KBM-7 (cell line): Measurements from ENCODE around the gene NOC4L.
"Not testable (repeated sequence)": the region's sequence is repeated elsewhere in the genome, so short reads cannot be mapped to it uniquely, and the experiment has no call there.

Source experiments
- DNase-seq: peaks from one replicate; pipeline ENCODE4 v3.0.0-alpha.2; 2015
- in situ Hi-C: fragments of 300-500 bp; cut with MboI; formaldehyde crosslinking; loops from 2 replicates; pipeline ENCODE4 v1.14.3; 2020; ENCODE audit warnings: low sequenced_read_pairs, low pct_unique_long_range_greater_than_20kb, mixed read lengths

NOC4L gene

DNA sequence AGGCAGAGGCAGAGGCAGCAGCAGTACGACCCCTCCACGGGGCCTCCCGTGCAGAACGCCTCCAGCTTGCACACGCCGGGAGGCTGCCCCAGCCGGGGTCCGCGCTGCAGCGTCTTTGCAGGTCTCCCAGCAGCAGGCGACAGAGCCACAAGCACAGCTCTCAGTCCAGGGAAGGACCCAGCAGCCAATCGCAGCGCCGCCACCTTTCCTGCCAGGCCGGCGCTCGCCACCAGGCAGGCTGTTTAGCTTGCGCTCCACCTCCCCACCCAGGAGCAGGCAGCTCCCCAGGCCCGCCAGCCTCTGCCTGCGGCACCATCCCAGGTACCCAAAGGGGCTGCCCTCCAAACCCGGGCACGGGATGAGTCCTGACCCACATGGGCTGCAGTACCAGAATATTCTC lies 25.4 kb upstream of the NOC4L start:
- in situ Hi-C loops: no loop called here
- no peak for DNase-seq

DNA sequence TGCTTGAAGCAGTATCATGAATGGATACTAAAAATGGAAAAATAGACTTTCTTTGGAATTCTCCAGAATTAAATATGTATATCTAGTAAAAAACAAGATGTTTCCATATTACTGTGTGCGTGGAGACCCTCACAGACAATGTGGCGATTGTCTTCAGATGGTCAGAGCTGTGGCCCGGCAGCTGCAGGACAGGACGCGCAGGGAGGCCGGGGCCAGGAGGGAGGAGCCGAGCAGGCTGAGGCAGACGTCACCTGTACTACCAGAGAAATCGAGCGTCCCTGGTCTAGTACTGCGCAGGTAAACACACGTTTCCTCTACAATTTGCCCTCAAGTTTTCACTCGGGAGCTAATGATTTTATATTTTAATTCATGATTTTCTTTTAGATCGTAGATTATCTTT lies 23.0 kb upstream of the NOC4L start:
- in situ Hi-C loops: no loop called here
- DNase-seq: no peak

DNA sequence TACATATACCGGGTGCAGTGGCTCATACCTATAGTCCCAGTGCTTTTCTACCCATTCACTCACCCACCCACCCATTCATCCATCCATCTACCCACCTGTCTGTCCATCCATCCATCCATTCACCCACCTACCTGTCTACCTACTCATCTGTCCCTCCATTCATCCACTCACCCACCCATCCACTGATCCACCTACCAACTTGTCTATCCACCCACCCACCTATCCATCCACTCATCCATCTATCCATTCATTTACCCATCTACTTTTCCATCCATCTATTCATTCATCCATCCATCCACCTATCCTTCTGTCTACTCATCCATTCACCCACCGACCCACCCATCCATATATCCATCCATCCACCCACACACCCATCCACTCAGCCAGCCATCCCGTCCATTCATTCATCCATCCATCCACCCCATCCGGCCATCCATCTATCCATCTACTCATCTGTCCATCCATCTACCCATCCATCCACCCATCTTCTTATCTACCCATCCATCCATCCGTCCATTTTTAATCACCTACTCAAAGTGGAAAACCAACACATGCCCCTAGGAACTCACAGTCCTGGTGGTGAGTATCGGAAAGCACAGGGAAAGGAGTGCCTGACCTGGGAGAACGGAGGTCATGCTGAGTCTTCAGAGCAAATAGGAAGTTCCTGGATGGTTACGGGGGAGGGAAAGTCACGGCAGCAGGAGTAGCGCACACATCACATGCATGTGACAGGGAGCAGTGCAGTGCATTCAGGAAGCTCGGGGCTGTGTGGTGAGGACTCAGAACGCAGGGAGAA lies 20.1 kb upstream of the NOC4L start:
- DNase-seq: no peak
- in situ Hi-C loops: no loop called here

DNA sequence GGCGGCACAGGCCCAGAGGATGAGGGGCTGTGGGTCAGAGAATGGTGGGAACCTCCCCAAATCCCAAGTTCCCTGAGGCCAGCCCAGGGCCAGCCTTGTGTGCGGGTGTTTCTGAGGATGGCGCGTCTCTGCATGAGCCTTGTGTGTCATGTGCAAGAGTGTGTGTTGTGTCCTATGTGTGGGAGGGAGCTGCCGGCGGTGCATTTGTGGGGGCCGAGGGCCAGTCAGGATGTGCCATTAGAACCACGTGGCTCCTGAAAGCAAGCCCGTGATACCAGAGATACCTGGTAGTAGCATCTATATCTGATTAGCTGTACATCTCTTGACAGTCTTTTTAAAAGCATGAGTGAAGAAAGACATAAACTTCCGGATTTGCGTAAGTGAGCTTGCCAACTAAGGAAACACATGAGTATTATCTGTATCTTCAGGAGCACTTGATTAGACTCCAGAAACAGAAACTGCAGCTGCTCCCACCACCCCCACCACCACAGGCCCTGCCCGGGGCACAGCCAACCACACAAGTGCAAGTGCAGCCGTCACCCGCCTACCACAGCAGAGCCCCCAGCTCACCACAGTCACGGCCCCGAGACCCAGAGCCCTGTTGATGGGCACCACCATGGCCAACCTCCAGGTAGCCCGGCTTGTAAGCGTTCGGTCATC lies 19.4 kb upstream of the NOC4L start:
- in situ Hi-C loops: no loop called here
- no peak for DNase-seq

DNA sequence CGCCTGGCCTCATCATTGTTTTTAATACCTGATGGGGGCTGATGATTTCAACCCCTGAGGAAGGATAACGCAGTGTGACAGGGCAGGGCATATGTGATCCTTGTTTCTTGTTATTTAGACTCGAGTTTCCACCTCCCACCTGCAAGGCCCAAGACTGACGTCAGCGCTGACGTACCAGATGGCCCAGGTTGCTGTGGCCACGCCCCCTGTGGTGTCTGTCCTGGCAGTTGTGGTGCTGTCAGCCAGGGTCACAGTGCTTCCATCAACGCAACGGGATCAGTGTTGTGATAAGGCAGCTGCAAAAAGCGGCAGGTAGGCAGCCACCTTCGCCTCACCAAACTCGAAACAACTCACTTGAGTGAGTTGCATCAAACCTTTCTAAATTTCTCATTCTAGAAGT lies 18.5 kb upstream of the NOC4L start:
- in situ Hi-C loops: no loop called here
- DNase-seq: no peak

DNA sequence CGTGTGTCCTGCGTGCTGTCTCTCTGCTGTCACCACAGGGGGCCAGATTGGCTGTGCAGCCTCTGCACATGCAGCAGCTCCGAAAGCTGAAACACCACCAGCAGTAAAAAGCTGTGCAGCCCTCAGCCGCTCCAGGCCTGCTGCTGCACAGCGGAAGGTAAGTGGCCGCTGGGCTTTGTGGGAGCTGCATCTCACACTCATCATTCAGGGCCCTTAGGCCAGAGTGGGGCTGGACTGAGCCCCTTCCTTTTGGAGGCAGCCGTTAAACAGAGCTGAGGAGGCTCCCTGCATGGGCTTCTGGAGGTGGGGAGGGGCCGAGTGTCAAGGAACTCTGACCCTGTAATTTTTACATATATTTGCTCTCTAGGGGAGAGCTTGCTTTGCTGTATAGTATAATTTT lies 17.2 kb upstream of the NOC4L start:
- no peak for DNase-seq
- in situ Hi-C loops: no loop called here

DNA sequence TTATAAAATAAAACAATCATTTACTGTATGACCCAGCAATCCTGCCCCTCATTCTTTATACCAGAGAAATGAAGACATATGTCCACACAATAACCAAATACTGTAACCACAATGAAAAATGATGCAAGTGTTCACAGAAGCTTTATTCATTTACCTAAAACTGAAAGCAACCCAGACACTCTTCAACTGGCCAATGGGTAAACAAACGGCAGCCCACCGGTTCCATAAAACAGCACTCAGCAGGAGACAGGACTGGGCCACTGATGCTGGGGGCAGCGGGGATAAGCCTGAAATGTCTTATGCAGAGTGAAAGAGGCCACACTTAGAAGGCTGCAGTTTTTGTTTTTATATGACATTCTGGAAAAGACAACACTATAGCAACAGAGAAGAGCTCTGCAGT lies 15.2 kb upstream of the NOC4L start:
- in situ Hi-C loops: no loop called here
- DNase-seq: no peak

DNA sequence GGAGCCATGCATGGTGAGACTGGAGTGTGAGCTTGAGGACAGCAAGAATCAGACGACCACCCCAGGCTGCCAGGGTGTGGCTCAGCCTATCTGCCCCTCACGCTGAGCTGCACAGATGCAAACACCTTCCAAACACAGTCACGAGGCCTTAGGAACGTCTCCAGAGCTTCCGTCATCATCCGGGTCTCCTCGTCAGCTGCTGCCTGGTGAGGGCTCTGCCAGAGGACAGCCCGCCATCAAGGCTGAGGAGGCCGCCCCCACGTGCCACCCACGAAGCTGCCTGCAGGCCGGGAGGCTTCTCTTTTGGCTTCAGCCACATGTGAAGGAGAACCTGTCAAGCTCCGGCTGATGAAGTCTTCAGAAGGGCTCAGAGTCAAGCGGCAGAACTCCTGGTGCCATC lies 13.6 kb upstream of the NOC4L start:
- in situ Hi-C loops: no loop called here
- DNase-seq: no peak

DNA sequence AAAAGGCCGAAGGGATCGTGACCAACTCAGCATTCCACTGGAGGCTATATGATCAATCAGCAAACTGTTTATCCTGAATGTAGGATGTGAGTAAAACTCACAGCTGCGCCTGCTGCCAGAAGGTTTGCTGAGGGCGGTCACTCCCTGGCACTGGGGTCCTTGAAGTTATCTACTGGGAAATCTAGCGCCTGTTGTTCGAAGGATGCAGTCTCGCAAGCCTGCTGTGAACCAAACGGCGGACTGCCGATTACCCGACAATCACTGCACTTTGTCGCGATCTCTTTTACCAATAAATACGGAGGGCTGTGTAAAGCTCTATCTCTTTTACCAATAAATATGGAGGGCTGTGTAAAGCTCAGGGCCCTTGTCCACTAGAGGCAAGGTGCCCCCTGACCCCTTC lies 13.0 kb upstream of the NOC4L start:
- no peak for DNase-seq
- in situ Hi-C loops: no loop called here

DNA sequence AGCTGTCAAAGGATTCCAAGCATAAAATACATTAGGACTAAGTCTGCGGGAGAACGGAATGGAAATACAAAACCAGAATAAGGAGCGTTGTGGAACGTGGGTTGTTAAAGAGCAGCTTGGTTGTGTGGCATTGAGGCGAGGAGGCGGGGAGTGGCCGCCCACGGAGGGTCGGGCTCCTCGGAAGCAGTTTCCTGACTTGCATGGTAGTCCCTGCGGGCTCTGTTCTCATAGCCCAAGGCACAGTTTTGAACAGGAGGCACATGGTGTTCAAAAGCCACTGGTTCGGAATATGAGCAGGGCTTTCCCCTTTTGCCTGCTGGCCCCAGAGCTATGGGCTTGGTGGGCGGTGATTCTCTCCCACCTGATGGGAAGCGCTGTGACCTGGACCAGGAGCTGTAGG lies 12.3 kb upstream of the NOC4L start:
- DNase-seq: no peak
- in situ Hi-C loops: no loop called here

DNA sequence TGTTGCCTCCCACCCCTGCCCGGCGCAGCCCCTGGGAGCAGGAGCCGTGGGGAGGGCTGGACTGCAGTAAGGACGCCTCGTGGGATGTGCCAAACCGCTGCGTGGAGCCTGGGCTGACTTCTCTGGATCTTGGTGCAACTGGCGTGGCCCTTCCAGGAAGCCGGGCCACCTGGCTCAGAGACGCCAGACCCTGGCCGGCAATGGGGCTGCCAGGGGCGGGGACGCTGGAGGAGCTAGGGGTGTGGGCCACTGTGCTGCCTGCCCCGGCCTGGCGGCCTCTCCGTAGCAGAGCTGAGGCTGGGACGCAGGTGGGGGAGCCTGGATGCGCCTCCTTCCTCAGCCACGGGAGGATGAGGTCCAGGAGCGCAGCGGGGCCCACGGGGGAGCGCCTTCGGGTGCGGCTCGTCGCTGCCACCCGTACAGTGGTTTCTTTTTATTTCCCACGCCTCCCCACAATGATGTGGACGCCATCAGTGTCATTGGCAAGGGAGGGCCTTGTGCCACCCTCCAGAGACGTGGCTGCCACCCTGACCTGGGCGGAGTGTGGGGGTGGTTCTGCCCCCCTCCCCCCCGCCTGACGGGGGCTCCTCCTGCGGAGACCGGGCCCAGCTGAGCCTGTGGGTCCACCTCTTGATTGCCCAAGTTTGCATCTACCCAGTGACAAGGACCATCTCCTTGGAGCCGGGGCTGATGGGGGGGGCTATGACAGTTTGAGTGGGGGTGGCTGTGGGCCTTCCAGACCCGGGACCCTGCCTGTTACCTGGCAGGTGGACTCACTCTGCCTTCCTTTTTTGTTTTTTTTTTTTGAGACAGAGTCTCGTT lies 11.4 kb upstream of the NOC4L start:
- no peak for DNase-seq
- in situ Hi-C loops: no loop called here

DNA sequence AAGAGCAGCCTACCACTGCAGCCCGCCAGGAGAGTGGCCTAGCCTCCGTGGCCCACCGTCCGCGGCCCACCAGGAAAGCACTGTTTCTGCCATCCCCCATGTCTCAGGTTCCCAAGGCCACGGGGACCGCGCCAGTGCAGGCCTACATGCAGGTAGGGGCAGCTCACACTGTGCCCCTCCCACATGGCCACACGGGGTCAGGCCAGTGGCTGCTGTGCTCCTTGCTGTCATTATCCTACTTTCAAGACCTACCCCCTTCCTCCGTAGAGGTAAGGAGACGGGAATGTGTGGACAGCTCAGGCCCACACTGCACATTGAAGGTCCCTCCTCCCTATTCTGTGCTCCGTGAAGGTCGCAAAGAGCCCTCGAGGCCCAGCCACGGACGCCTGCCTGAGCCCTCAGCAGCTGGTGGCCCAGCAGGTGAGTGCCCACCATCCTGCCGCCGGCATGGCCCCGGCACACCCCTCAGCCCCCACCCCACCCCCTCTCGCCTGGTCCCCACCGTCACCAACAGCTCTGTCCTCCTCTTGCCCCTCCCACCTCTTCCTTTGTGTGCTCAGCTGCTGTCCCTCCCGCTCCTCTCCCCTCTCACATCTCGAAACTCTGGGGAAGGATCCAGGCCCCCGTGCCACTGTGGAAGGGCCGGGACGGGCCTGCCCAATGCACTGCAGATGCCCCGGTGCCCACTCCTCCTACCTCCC lies 10.2 kb upstream of the NOC4L start:
- DNase-seq: no peak

DNA sequence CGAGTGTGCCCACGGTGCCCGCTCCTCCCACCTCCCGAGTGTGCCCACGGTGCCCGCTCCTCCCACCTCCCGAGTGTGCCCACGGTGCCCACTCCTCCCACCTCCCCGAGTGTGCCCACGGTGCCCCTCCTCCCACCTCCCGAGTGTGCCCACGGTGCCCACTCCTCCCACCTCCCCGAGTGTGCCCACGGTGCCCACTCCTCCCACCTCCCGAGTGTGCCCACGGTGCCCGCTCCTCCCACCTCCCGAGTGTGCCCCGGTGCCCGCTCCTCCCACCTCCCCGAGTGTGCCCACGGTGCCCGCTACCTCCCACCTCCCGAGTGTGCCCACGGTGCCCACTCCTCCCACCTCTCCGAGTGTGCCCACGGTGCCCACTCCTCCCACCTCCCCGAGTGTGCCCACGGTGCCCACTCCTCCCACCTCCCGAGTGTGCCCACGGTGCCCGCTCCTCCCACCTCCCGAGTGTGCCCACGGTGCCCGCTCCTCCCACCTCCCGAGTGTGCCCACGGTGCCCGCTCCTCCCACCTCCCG lies 9.5 kb upstream of the NOC4L start:
- DNase-seq, in situ Hi-C loops: not testable (repeated sequence)

More for the DNA sequence above, 10.2 kb upstream of the NOC4L start:
- in situ Hi-C loops: no loop called here

DNA sequence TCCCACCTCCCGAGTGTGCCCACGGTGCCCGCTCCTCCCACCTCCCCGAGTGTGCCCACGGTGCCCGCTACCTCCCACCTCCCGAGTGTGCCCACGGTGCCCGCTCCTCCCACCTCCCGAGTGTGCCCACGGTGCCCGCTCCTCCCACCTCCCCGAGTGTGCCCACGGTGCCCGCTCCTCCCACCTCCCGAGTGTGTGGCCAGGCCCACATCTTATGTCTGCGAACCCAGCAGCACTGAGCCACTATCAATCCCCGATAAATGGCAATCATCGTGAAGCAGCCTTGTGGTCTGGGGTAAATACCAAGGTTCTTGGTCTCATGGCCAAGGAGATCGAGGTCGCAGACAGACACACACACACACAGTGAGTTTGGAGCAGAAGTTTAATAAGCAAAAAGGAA lies 8.0 kb upstream of the NOC4L start:
- DNase-seq, in situ Hi-C loops: not testable (repeated sequence)

DNA sequence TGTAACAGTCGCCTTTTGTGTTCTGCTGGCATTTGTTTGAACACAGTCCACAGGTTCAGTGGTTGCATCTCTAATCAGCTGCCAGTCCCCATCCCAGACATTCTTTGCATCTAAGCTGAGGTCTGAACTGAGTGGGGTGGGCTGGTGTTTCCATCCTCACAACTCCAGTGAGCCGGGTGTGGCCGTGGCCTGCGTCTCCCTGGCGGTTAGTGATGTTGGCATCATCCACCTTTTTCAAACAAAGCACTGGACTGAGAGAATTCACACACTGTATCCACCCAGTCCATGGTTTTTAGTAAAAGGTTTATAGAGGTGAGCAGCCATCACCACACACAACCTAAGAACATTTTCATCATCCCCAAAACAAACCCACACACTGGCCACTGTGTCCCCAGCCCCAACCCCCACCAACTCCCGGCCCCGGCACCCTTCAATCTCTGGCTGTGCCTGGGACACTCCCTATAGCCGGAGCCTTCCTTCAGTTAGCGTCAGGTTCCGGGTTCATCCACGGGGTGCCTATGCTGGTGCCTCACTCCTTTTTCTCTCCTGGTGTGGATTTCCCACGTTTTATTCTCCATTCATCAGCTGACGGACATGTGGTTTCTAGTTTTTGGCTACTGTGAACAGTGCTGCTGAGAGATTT lies 6.7 kb upstream of the NOC4L start:
- DNase-seq: no peak
- in situ Hi-C loops: no loop called here

DNA sequence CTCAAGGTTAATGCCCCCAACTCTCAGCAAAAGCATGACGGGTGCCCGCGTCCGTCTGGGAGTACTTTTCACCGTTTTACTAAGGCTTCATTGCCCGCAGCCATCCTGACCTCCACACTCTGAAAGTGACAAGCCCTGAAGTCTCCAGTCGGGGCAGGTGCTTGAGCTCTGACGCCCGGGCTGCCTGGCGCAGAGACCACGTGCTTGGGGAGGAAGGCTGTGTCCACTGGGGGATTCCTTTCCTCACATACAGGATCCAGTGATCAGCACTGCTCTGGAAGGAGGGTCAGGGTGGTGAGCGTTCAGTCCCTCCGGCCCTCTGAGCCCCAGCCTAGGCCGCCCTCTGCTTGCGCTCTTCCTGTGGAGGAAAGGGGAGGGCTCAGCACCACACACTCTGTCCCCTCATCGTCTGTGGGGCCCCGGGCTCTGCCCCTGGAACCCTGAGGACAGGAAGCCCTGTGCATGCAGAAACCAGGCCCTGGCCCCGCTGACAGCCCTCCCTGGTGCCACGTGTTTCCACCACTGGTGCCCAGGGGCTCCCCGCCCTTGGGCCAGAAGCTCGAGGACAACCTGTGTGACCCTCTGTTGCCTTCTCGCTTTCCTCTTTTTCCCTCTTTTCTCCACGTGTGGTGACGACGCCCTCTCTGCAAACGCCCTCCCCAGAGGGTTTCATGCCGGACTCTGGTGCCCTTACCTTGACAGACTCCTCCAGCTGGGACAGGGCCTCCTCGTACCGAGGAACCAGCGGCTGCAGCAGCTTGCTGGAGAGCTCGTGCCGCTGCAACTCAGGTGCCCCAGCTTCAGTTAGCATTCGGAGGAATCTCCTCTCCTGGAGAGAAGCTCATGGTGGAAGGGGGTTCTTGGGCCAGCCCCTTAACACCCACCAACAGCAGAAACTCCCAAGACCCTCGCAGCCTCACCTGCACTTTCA lies 5.1 kb upstream of the NOC4L start:
- DNase-seq: no peak
- in situ Hi-C loops: no loop called here

DNA sequence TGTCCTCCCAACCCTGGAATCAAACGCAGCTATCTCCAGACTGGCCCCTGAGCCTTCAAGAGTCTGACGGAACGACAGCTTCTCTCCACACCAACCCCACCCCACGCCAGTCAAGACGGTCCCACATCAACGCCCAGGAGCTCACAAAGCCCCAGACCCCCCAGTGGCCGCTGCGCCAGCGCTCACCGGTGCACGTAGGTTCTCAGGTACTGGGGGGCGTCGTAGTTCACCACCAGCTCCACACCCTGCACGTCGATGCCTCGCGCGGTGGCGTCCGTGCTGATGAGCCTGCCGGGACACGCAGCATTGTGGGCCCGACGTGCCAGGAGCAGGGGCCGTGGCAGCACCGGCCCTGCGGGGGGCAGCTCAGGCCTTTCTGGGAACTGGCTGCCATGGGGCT lies 4.3 kb upstream of the NOC4L start:
- in situ Hi-C loops: no loop called here

DNA sequence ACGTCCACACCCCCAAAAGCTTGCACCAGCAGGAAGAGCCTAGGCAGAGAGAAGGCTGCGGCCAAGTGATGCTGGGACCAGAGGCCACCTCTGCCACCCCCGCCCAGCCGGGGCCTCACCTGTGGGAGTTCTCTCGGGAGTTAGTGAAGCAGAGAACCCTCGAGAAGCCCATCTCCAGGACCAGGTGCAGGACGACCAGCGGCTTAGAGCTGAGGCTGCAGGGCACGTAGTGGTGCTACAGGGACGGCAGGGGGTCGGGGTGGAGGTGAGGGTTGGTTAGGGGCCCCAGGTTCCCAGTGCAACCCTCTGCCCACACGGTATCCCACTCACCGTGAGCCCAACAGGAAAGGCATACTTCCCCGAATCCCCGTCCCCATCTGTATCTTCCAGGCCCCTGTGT lies 3.8 kb upstream of the NOC4L start:
- no peak for DNase-seq
- in situ Hi-C loops: no loop called here

More for the DNA sequence above, 4.3 kb upstream of the NOC4L start:
- DNase-seq: no peak
